ENCODE data around the gene EMC8. TPM values are rescaled to one million over a fixed set of nuclear protein-coding genes. Genes with fewer than 3 reads are reported as not detected.
A peak's percentile ranks its signal among the peaks of the same experiment; 100 is the strongest.
"Not testable (repeated sequence)": the region's sequence is repeated elsewhere in the genome, so short reads cannot be mapped to it uniquely, and the experiment has no call there.

The EMC8 gene
- total RNA-seq, 4 donors from 2014 or later = 22.2 to 39.0 (median 27.3) TPM

DNA sequence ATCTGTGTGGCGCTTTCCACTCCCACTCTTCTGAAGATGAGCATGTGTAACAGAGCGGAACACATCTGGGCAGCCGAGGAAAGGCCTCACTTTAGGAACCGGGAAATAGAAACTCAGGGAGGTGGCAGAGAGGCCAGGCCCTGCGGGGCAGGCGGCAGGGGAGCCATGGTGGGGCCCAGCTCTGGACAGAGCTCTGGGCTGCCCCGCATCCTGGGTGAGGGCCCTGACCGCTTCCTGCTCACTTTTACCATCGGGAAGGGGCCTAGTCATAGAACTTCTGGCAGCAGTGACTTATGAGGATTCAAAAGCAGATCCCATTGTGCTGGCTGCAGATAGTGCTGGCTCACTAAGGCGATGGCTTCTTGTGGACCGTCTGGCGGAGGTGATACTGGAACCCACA, 22.8 kb upstream of the EMC8 start:
- ATAC-seq (ENCODE audit: low FRiP score) = no peak
- TF ChIP-seq, protein P1, sequence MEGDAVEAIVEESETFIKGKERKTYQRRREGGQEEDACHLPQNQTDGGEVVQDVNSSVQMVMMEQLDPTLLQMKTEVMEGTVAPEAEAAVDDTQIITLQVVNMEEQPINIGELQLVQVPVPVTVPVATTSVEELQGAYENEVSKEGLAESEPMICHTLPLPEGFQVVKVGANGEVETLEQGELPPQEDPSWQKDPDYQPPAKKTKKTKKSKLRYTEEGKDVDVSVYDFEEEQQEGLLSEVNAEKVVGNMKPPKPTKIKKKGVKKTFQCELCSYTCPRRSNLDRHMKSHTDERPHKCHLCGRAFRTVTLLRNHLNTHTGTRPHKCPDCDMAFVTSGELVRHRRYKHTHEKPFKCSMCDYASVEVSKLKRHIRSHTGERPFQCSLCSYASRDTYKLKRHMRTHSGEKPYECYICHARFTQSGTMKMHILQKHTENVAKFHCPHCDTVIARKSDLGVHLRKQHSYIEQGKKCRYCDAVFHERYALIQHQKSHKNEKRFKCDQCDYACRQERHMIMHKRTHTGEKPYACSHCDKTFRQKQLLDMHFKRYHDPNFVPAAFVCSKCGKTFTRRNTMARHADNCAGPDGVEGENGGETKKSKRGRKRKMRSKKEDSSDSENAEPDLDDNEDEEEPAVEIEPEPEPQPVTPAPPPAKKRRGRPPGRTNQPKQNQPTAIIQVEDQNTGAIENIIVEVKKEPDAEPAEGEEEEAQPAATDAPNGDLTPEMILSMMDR (IDR thresholded peaks at IDR 0.05) = no peak
- no peak for DNase-seq (ENCODE audit: low spot score)

DNA sequence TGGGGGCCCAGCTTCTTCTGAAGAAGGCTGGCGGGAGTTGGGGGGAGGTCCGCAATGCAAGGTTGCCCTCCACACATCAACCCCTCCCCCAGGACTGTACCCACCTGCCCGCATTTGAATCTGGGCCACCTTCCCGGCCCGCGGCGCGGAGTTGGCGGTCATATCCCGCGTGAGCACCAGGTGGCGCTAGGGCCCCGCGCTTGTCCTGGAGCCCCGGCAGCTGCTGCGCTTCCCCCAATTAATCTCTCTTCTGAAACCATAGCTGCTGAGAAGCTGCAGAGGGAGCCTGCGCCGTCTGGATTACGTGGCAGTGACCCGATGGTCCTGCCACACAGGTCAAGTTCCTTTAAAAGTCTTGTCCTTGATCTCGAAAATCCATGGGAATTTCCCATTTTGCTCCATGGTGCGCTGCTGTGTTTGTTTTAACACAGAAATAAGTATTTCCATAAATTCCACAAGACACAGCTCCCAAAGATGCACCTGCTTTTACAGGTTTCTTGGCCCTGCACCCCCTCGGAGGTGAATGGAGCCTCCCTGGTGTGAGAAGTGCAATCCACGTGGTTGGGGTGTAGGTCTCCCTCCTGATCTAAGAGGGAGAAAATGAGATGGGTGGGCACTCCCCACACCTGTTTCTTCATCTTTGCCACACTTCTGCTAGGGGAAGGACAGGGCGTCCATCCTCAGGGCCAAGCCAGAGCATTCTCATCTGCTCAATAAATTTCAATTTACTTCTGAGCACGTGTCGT, 22.2 kb upstream of the EMC8 start:
- DNase-seq (ENCODE audit: low spot score) = peak; percentile 48
- TF ChIP-seq, protein P1 (IDR thresholded peaks at IDR 0.05) = peak in 2 of 3 donors; percentile 76 to 86

GRCh38 chr16:85820604-85821372, 21.4 kb upstream of the EMC8 start:
- no peak for DNase-seq (ENCODE audit: low spot score)

More for the DNA sequence above, 22.2 kb upstream of the EMC8 start:
- peak; percentile 81 for ATAC-seq (ENCODE audit: low FRiP score)

GRCh38 chr16:85819771-85820170, 20.4 kb upstream of the EMC8 start:
- ATAC-seq (ENCODE audit: low FRiP score) (no peak), DNase-seq (ENCODE audit: low spot score) (no peak)
- TF ChIP-seq, protein P1 (IDR thresholded peaks at IDR 0.05) = no peak

More at GRCh38 chr16:85820604-85821372, 21.4 kb upstream of the EMC8 start:
- TF ChIP-seq, protein P1 (IDR thresholded peaks at IDR 0.05) = no peak
- ATAC-seq (ENCODE audit: low FRiP score) = no peak

- peak; percentile 90 for DNase-seq (ENCODE audit: low spot score)
- no peak for ATAC-seq (ENCODE audit: low FRiP score)
- TF ChIP-seq, protein P1 (IDR thresholded peaks at IDR 0.05) = no peak
Measured at GRCh38 chr16:85819245-85819644, 19.9 kb upstream of the EMC8 start.

DNA sequence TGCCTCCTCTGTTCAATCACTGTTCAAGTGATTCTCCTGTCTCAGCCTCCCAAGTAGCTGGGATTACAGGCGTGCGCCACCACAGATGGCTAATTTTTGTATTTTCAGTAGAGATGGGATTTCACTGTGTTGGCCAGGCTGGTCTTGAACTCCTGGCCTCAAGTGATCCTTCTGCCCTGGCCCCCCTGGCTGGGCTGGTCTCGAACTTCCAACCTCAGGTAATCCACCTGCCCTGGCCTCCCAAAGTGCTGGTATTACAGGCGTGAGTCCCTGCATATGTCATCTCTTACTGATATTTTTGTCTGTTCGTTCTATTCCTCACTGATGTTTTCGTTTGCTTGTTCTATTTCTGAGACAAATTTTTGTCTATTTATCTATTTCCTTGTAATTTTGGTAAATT, 17.9 kb upstream of the EMC8 start:
- not testable (repeated sequence) for DNase-seq (ENCODE audit: low spot score); ATAC-seq (ENCODE audit: low FRiP score)

- ATAC-seq (ENCODE audit: low FRiP score) (no peak), DNase-seq (ENCODE audit: low spot score) (no peak)
- TF ChIP-seq, protein P1 (IDR thresholded peaks at IDR 0.05) = no peak
Measured at GRCh38 chr16:85816159-85816558, 16.8 kb upstream of the EMC8 start.

Data from omental fat pad (tissue), 4 donors.